ENCODE measurements around the gene DUSP28.

Gene DUSP28

DNA sequence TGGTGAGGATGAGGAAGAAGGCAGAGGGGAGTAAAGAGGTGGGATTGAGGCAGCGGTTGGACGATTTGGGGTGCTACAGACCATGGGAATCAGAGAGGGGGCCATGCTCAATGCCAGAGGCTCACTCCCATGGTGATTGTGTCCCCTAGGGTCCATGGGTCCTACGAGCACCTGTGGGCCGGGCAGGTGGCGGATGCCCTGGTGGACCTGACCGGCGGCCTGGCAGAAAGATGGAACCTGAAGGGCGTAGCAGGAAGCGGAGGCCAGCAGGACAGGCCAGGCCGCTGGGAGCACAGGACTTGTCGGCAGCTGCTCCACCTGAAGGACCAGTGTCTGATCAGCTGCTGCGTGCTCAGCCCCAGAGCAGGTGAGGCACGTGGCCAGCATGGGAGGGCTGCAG is 31.6 kb downstream of the DUSP28 start:
- Histone ChIP-seq H3K4me3 (ENCODE audit: low read depth, low read length, poor library complexity, severe bottlenecking) (no peak overlapping the region), H3K9me3 (ENCODE audit: low read length) (no peaks in the 10 kb centered on the region), H3K36me3 (ENCODE audit: insufficient read depth, low read length) (peaks cover 8% of the 10 kb centered on the region; the same call in 1 of the 2 replicates), H2AFZ (ENCODE audit: low read length) (no peak overlapping the region), H3K79me2 (ENCODE audit: insufficient read depth, low read length) (peaks cover 6% of the 10 kb centered on the region; the same call in 1 of the 2 replicates), H3K4me2 (ENCODE audit: low read length) (no peak overlapping the region), H3K27ac (ENCODE audit: low read depth, low read length, poor library complexity, severe bottlenecking) (no peak overlapping the region), H3F3A (ENCODE audit: insufficient read depth, low read length) (no peaks in the 10 kb centered on the region), H4K20me1 (ENCODE audit: insufficient read depth, low read length) (no peaks in the 10 kb centered on the region), H3K4me1 (ENCODE audit: insufficient read depth, low read length, severe bottlenecking) (peaks cover 17% of the 10 kb centered on the region), H3K27me3 (ENCODE audit: insufficient read depth, low read length) (no peaks in the 10 kb centered on the region), H3K9me2 (ENCODE audit: low read depth, low read length) (no peaks in the 10 kb centered on the region), H3K9ac (ENCODE audit: low read length) (no peak overlapping the region)
- TF ChIP-seq EZH2 (IDR thresholded peaks at IDR 0.05; ENCODE audit: borderline replicate concordance, low read length) = no peak
- TF ChIP-seq CTCF (IDR thresholded peaks at IDR 0.05; ENCODE audit: low read length) = no peak

DNA sequence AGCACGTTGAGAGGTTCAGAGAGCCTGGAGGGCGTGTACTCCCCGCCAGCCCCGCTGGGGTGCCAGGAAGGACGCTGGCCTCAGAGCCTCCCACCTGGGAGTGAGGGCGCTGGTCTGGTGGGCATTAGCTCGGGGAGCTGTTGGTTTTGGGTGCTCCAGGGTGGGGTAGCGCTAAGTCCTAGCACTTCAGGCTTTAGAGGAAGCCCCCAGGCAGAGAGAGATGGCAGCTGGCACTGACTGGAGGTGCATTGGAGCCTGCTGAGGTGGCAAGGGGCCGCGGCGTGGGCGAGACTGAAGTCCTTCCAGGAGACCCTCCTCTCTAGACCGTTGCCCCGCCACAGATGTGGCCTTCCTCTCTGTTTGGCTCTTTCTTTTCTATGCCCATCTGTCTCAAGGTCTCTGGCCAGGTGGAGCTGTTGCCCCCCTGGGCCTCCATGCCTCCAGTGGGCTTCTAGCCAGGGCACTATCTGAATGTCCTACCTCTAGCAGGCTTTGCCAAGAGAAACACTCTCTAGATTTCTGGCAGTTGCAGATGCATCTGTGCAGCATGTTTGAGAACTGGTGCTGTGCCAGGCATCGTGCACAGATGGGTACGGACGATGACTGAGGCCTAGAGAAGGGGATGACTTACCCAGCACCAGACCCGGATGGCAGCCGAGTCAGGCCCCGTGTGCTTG is 33.0 kb downstream of the DUSP28 start:
- Histone ChIP-seq H3K9me2 (ENCODE audit: low read depth, low read length) (no peaks in the 10 kb centered on the region), H3K4me2 (ENCODE audit: low read length) (no peak overlapping the region), H3K79me2 (ENCODE audit: insufficient read depth, low read length) (no peaks in the 10 kb centered on the region), H4K20me1 (ENCODE audit: insufficient read depth, low read length) (no peaks in the 10 kb centered on the region), H3K9me3 (ENCODE audit: low read length) (no peaks in the 10 kb centered on the region), H3K9ac (ENCODE audit: low read length) (no peak overlapping the region), H3K27me3 (ENCODE audit: insufficient read depth, low read length) (no peaks in the 10 kb centered on the region), H3K4me1 (ENCODE audit: insufficient read depth, low read length, severe bottlenecking) (peaks cover 6% of the 10 kb centered on the region), H3K4me3 (ENCODE audit: low read depth, low read length, poor library complexity, severe bottlenecking) (no peak overlapping the region), H3K27ac (ENCODE audit: low read depth, low read length, poor library complexity, severe bottlenecking) (no peak overlapping the region), H3K36me3 (ENCODE audit: insufficient read depth, low read length) (peaks cover 13% of the 10 kb centered on the region), H3F3A (ENCODE audit: insufficient read depth, low read length) (no peaks in the 10 kb centered on the region), H2AFZ (ENCODE audit: low read length) (no peak overlapping the region)
- TF ChIP-seq CTCF (IDR thresholded peaks at IDR 0.05; ENCODE audit: low read length) = no peak
- no peak for TF ChIP-seq EZH2 (IDR thresholded peaks at IDR 0.05; ENCODE audit: borderline replicate concordance, low read length)

- Histone ChIP-seq H3K27me3 (ENCODE audit: insufficient read depth, low read length) (no peaks in the 10 kb centered on the region), H3K9ac (ENCODE audit: low read length) (no peak overlapping the region), H3K9me2 (ENCODE audit: low read depth, low read length) (no peaks in the 10 kb centered on the region), H3K4me2 (ENCODE audit: low read length) (no peak overlapping the region), H3K4me3 (ENCODE audit: low read depth, low read length, poor library complexity, severe bottlenecking) (no peak overlapping the region), H3K27ac (ENCODE audit: low read depth, low read length, poor library complexity, severe bottlenecking) (no peak overlapping the region), H3K79me2 (ENCODE audit: insufficient read depth, low read length) (no peaks in the 10 kb centered on the region), H3F3A (ENCODE audit: insufficient read depth, low read length) (no peaks in the 10 kb centered on the region), H3K36me3 (ENCODE audit: insufficient read depth, low read length) (peaks cover 17% of the 10 kb centered on the region), H4K20me1 (ENCODE audit: insufficient read depth, low read length) (no peaks in the 10 kb centered on the region), H3K9me3 (ENCODE audit: low read length) (no peaks in the 10 kb centered on the region), H3K4me1 (ENCODE audit: insufficient read depth, low read length, severe bottlenecking) (no peaks in the 10 kb centered on the region), H2AFZ (ENCODE audit: low read length) (no peak overlapping the region)
- TF ChIP-seq CTCF (IDR thresholded peaks at IDR 0.05; ENCODE audit: low read length) (no peak), EZH2 (IDR thresholded peaks at IDR 0.05; ENCODE audit: borderline replicate concordance, low read length) (no peak)
Measured at GRCh38 chr2:240593703-240594451, 33.7 kb downstream of the DUSP28 start.

Measured in OCI-LY1 (cell line).